DLD1 (cell line): ENCODE data around the gene CD300A.

Experiments used
- in situ Hi-C: cut with HindIII; loops from 2 replicates; pipeline ENCODE4 v1.10.0; 2017; ENCODE audit warnings: low sequenced_read_pairs

The CD300A gene

DNA sequence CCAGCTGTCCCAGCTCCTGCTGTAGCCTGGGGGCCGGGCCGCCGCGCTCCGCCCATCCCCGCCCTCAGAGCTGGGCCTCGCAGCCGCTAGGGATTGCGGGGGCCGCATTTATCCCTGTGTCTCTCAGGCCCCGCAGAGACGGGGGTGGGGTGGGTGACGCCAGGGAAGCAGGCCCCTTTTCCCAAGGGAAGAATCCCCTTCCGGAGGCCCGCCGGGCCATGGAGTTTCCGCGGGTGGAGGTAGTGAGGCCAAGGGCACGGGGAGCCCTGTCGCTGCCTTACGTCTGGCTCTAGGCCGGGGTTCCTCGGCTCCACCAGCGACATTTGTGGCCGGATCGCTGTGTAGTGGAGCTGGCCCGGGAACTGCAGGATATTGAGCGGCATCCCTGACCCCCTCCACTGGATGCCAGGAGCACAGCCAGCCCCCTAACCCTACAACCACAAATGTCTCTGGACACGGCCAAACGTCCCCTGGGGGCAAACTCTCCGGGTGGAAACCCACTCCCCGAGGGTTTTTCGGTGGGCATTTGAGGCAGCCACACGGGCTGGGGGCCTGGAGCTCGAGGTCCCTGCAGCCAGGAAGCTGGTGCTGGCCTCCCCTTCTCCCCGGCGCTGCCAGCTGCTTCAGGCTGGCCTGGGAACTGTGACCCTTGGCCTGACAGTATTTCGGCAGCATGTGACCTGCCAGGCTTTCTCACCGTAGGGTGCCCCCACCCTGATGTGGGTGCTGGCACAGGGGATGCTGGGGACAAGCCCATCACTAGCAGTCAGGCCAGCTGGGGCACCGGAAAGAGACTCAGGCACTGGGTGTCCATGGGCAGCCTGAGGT is 12.0 kb upstream of the CD300A start:
- in situ Hi-C loops = no loop called here

DNA sequence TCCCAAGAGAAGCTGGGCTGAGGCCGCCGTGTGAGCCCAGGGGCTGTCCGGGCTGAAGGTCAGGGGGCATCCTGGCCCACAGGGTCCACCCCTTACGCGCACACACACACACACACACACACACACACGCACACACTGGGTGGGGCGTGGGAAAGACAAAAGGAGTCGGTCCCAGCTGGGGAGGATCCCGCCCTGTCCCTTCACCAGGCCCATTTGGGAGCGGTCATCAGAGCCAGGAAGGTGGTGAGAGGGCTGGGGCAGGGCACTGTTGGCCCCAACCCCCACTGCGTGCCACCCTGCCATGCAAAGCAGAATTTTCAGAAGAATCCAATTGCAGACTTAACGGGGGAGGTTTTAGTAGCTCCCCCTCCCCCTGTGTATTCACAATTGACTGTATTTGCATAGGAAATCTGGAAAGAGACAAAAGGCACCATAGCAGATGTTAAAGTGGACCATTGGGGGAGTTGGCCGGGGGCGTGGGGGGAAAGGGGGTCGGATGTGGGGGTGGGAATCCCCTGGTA is 11.3 kb upstream of the CD300A start:
- in situ Hi-C loops = no loop called here

DNA sequence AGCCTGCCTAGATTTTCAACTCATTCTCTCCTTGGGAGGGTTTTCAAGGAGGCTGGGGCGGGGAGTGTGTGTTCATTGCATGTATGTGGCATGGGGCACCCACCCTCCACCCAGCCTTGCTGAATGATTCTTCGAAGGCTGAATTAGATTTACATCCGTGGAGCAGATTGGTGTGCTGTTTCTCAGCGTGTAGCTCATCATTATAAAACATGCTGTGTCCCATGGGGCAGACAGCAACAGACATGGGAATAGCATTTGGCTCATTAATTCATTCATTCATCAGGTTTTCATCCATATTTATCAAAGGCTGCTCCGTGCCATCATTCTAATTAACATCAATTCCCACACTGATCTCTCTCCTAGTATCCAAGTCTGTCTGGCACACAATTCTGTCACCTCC is 10.6 kb upstream of the CD300A start:
- in situ Hi-C loops = no loop called here

DNA sequence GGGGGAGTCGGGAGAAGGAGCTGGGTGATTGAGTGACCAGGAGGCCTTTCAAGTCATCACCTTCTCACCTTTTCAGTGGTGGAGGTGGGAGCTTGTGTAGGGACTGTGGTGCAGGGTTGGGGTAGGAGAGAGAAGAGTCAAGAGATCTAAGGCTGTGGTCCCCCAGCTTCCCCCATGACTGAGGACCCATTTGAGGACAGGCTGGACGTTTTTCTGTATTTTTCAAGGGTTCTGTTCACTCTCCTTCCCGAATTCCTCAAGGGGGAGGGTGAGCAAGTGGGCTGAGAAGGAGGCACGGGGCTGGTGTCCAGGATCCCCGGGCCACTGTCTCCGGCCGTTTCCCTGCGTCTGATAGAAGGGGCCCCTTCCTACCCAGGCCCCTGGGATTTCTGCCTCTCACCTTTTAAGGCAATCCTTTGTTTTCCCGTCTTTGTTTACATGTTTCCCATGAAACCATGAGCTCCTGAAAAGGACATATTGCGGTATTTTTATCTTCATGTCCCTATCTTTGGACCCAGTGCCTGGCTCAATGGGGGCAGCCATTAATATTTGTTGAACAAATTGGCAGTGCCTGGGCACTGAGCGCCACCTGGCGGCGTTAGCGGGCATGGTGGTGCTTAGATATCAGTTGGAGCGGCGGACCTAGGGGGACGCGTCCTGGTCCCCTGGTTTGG is 9.2 kb upstream of the CD300A start:
- in situ Hi-C loops = no loop called here

DNA sequence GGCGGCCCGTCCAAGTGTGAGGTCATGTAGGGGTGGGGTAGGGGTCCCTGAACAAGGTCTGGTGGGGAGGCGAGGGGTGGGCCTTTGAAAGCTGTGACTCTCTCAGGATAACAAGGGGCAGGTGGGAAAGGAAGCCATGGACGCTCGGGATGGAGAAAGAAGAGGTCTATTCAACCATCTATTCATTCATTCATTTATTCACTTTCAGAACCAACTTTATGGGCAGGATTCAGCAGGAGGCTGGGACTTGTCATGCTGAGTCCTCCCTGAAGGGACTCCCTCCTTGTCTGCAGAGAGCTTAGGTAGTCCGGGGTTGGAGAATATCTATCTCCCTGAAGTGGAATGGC is 8.6 kb upstream of the CD300A start:
- in situ Hi-C loops = no loop called here

DNA sequence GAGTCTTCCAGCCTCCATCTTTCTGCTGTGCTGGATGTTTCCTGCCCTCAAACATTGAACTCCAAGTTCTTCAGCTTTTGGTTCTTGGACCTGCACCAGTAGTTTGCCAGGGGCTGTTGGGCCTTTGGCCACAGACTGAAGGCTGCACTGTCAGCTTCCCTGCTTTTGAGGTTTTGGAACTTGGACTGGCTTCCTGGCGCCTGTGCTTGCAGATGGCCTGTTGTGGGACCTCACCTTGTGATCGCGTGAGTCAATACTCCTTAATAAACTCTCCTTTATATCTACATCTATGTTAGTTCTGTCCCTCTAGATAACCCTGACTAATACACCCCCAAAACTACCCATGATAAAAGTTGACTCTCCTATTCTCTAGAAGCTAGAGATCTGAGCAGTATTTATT is 7.6 kb upstream of the CD300A start:
- in situ Hi-C loops = no loop called here

DNA sequence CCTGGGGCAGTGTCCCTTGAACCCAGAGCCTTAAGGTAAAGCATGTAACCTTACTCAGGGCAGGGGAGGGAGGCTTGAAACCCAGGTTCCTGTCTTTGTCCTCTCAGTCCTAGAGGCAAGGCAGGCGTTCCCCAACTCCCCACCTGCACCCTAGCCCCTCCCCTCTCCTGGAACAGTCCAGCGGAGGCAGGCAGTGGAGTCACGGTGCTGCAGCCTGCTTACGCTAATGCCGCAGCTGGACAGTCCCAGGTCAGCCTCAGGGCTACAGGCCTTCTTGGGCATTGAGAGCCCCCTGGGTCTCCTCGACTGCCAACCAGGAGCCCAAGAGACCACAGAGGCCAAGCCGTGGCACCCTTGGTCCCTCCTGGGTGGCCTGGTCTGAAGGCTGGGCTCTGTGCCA is 6.8 kb upstream of the CD300A start:
- in situ Hi-C loops = no loop called here

DNA sequence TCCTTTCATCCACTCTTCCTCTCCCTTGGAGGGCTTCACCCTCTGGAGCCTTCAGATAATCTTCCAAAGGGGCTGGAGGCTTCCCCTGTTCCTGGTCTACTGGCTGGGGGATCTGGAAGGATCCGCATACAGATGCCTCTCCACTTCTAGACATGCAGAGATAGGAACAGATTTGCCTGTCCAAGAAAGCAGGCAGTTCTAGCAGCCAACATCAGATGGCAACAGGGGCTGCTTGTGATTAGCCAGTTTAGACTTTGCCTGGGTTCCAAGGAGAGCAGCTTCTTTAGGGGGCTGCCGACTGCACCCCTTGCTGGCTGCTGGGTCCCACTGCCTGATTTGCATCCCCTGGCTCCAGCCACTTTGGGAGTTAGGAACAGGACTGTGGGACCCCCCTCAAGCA is 6.2 kb upstream of the CD300A start:
- in situ Hi-C loops = no loop called here

DNA sequence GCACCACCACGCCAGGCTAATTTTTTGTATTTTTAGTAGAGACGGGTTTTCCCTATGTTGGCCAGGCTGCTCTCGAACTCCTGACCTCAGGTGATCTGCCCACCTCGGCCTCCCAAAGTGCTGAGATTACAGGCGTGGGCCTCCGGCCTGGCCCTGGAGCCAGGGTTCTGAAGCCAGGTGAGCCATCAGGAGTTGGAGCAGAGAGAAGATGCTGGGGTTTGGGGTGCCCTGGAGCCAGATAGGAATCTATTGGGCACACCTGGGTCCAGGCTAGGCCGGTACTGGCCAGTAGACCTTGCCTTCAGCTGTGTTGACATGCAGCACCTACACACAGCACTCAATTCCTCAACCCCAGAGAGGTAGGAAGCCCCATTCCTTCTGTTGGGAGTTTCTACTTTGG is 5.4 kb upstream of the CD300A start:
- in situ Hi-C loops = no loop called here

DNA sequence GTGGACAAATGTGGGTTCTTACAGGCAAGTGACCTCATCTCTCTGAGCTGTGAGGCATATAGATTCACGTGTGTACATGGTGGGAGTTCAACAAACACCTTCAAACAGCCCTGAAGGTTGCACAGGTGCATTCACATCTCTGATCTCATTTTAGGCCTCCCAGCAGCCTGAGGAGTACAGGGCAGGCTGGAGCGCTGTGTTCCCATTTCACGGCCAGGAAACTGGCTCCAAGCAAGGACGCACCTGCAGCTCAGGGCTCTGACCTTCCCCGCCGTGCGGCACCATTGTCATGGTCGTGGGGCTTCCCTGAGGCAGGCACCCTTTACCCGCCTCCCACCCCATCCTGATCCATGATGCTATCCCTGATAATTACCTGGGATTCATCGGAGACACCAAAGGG is 4.8 kb upstream of the CD300A start:
- in situ Hi-C loops = no loop called here

DNA sequence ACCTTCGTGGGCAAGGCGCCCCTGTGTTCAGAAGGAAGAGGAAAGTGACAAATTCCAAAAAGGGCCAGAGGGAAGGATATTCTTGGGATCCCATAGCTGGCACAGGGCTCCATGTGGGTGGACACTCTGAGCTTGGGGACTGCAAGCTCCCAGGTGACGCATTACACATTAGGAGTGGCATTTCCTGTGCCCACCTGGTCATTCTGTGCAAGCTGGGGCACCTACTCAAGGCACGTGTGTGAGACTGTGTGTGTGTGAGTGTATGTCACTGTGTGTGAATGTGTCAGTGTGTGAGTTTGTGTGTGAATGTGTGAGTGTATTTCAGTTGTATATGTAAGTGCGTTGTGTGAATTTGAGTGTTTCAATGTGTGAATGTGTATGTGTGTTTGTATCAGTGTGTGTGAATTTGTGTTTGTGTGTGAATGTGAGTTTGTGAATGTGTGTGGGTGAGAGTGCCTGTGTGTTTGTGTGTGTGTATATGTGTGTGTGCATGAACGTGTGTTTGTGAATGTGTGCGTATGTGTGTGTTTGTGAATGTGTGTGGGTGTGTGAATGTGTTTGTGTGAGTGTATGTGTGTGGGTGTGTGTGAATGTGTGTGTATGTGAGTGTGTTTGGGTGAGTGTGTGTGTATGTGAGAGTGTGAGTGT is 1.6 kb upstream of the CD300A start:
- in situ Hi-C loops = no loop called here

DNA sequence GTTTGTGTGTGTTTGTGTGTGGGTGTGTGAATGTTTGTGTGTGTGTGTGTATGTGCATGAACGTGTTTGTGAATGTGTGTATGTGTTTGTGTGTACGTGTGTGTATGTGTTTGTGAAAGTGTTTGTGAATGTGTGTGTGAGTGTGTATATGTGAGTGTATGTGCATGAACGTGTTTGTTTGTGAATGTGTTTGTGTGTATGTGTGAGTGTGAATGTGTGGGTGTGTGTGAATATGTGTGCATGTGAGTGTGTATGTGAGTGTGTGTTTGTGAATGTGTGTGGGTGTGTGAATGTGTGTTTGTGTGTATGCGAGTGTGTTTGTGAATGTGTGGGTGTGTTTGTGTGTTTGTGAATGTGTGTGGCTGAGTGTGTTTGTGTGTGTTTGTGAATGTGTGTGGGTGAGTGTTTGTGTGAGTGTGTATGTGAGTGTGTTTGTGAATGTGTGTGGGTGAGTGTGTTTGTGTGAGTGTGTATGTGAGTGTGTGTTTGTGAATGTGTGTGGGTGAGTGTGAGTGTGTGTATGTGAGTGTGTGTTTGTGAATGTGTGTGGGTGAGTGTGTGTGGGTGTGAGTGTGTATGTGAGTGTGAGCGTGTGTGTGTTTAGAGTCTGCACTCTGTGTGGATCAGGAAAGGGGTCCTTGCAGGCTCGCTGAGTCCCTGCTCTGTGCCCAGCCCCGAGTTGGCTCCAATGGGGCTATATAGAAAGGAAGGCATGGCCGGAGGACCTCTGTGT is 890 bp upstream of the CD300A start:
- in situ Hi-C loops = no loop called here

DNA sequence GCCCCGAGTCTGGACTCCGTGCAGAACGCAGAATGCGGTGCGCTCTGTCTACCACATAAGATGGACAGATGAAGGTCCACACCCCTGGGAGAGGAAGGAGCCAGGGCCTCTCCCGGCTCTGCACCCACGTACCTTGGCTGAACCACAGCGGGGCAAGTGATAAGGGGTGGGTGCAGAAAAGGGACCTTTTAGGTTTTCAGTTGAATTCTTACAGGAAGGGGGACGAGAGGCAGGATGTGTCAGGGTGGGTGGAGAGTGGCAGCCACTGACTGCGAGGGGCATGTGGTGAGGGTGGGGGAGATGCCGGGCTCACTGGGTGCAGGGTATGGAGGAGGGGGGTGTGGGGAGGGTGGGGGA is 372 bp downstream of the CD300A start:
- in situ Hi-C loops = no loop called here

DNA sequence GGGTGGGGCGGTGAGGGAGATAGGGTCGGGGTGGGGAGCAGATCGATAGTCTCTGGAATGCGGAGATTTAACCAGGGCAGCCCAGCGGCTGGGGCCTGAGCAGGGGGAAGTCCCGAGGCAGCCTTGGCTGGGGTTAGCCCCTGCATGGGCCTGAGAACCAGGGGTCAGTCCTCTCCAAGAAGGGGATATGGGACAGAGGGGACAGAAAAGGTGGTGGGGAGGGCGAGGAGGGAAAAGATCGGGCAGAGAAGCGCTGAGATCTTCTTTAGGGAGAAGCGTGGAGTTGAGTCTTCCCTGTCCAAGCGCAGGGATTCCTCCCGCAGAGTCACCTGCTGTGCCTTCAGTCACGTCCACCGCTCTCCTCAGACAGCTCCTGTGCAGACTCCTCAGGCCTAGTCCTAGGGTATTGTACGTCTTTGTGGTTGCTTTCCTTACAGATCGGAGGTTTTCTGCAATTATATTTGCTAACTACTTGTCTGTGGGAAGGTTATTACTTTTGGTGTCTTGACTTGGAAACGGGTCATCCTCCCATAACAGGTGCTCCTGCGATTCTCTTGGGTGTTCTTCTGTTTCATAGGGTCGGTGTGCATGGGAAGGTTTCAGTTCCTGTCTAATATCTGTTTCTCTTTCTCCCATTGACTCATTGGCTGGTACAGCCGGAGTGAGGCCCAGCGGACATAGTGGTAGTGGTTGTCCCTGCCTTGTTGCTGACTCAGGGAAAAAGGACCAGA is 952 bp downstream of the CD300A start:
- in situ Hi-C loops = no loop called here

DNA sequence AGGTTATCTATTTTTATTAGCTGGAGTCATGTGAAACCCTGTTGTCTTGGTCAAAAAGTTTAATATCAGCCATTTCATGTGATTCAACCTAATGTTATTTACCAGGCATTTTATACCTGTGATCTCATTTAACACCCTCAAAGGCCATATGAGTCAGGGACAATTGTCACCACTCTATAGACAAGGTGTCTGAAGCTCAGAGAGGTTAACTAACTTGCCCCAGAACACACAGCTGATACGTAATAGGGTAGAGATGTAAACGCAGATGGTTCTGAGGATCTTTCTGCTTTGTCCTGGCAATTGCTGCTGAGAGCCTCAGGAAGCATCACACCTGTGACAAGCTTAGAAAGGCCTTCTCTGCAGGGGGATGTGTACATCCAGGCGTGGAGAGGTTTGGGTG is 4.9 kb downstream of the CD300A start:
- in situ Hi-C loops = loop anchor here (10.0 kb wide), 1 partner anchor 123 kb away; the partner anchor contains the start of gene CD300LD

DNA sequence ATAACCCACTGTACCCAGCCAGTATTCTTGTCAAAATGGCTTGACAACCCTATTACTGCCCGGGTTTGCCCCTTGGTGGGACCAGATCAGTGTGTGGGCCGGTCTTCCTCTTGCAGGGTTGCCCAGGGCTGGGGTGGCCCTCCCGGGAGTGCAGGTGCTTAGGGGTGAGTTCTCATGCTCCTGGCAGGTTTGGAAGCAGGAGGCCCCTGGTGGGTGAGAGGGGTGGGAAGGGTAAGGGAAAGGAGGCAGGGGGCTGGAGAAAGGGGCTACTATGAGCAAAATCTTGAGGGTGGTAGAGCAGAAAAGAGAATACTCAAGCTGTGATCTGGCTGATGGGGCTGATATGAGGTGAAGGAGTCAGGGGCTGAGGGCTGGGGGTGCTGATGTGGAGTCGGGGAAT is 6.5 kb downstream of the CD300A start:
- in situ Hi-C loops = loop anchor here (10.0 kb wide), 1 partner anchor 122 kb away; the partner anchor contains the start of gene CD300LD

DNA sequence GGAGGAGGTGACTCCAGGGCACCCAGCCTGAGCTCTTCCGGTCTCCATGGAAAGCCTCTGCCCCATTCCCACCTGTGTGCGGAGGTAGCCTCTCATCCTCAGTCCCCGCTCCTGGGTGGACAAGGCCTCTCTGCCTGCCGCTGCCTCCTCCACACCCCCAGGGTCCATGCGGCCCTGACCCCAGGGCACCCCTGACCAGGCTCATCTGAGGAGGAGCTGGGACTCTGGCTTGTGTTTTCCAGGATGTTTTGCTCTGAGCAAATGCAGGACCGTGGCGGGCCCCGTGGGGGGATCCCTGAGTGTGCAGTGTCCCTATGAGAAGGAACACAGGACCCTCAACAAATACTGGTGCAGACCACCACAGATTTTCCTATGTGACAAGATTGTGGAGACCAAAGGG is 6.9 kb downstream of the CD300A start:
- in situ Hi-C loops = loop anchor here (10.0 kb wide), 1 partner anchor 122 kb away; the partner anchor contains the start of gene CD300LD

DNA sequence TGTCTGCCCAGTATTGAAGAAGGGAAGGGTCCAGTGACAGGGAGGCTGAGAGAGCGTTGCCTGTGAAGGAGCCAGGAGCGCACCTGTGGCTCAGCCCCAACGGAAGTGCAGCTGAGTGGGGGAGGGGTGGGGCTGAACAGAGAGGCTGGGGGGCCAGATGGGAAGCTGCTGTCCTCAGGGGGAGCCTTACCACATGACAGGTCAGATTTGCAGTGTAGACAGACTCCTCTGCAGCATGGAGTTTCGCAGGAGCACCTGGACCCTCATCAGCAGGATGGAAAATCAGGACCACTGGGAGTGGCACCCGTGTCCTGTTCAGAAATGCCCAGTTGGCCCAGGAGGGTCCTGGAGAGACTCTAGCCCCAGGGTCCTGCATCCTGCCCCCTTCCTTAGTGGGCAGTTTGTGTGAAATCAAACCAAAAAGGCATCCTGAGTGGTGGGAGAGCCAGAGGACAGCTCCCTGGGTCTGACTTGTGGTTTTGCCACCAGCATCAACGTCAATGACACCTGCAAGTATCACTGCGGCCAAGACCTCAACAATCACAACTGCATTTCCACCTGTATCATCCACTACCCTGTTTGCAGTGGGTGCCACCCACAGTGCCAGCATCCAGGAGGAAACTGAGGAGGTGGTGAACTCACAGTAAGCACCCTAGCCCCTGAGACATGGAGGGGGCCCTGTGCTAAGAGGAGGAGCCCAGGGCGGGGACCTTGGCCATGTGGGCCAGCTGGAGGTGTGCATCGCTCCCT is 7.8 kb downstream of the CD300A start:
- in situ Hi-C loops = loop anchor here (10.0 kb wide), 1 partner anchor 121 kb away; the partner anchor contains the start of gene CD300LD

DNA sequence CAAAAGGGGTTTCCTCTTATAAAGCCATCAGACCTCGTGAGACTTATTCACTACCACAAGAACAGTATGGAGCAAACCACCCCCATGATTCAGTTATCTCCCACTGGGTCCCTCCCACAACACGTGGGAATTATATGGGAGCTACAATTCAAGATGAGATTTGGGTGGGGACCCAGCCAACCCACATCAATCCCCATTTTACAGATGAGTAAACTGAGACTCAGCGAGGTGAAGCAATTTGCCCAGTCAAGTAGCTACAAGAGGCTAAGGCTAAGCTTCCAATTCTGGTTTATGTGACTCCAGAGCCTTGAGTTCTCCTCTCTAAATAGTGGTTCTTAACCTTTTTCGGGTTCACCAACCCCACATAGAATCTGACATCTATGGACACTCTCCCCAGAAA is 8.8 kb downstream of the CD300A start:
- in situ Hi-C loops = loop anchor here (10.0 kb wide), 1 partner anchor 120 kb away; the partner anchor contains the start of gene CD300LD
